KMS-11 (cell line): ENCODE measurements around the gene TRAPPC2L.
"Not testable (repeated sequence)": the region's sequence is repeated elsewhere in the genome, so short reads cannot be mapped to it uniquely, and the experiment has no call there.

Source experiments
- H2AFZ ChIP-seq: fragments of 200-600 bp; sonication (generic); 2 replicates; pipeline ENCODE4 v1.6.1; 2016; ENCODE audit warnings: antibody characterized with exemption, mixed run types, low read depth
- H3K27ac ChIP-seq: fragments of 200-600 bp; sonication (generic); 2 replicates; pipeline ENCODE4 v1.6.1; 2016; ENCODE audit warnings: mild to moderate bottlenecking, mixed run types
- H3K27me3 ChIP-seq: fragments of 200-600 bp; sonication (generic); 2 replicates; pipeline ENCODE4 v1.6.1; 2017; ENCODE audit warnings: mild to moderate bottlenecking, low read depth, mixed run types, moderate library complexity; ENCODE audit not compliant: insufficient read depth
- H3K36me3 ChIP-seq: fragments of 200-600 bp; sonication (generic); 2 replicates; pipeline ENCODE4 v1.6.1; 2017; ENCODE audit warnings: mild to moderate bottlenecking, mixed run types; ENCODE audit not compliant: insufficient read depth
- H3K4me1 ChIP-seq: fragments of 200-600 bp; sonication (generic); 2 replicates; pipeline ENCODE4 v1.6.1; 2016; ENCODE audit warnings: mild to moderate bottlenecking, low read depth, mixed run types; ENCODE audit not compliant: poor library complexity, severe bottlenecking
- H3K4me2 ChIP-seq: fragments of 200-600 bp; sonication (generic); 2 replicates; pipeline ENCODE4 v1.7.0; 2016; ENCODE audit warnings: mild to moderate bottlenecking, mixed run types
- H3K4me3 ChIP-seq: fragments of 200-600 bp; sonication (generic); IDR thresholded peaks from 2 replicates; pipeline ENCODE4 v1.6.1; 2017; ENCODE audit warnings: low read depth, low read length, mixed read lengths; ENCODE audit not compliant: insufficient read depth
- H3K79me2 ChIP-seq: fragments of 200-600 bp; sonication (generic); 2 replicates; pipeline ENCODE4 v1.6.1; 2016; ENCODE audit warnings: low read depth, mixed run types; ENCODE audit not compliant: insufficient read depth
- H3K9ac ChIP-seq: fragments of 200-600 bp; sonication (generic); 2 replicates; pipeline ENCODE4 v1.6.1; 2016; ENCODE audit warnings: mild to moderate bottlenecking, mixed run types
- H4K20me1 ChIP-seq: fragments of 200-600 bp; sonication (generic); 2 replicates; pipeline ENCODE4 v1.6.1; 2016; ENCODE audit warnings: mild to moderate bottlenecking, mixed run types; ENCODE audit not compliant: insufficient read depth
- CTCF ChIP-seq: fragments of 200-600 bp; sonication (generic); conservative IDR thresholded peaks from 2 replicates; pipeline ENCODE4 v1.6.1; 2017; ENCODE audit warnings: low read depth, mild to moderate bottlenecking, antibody characterized with exemption, low read length, moderate library complexity, mixed read lengths

The TRAPPC2L gene

DNA sequence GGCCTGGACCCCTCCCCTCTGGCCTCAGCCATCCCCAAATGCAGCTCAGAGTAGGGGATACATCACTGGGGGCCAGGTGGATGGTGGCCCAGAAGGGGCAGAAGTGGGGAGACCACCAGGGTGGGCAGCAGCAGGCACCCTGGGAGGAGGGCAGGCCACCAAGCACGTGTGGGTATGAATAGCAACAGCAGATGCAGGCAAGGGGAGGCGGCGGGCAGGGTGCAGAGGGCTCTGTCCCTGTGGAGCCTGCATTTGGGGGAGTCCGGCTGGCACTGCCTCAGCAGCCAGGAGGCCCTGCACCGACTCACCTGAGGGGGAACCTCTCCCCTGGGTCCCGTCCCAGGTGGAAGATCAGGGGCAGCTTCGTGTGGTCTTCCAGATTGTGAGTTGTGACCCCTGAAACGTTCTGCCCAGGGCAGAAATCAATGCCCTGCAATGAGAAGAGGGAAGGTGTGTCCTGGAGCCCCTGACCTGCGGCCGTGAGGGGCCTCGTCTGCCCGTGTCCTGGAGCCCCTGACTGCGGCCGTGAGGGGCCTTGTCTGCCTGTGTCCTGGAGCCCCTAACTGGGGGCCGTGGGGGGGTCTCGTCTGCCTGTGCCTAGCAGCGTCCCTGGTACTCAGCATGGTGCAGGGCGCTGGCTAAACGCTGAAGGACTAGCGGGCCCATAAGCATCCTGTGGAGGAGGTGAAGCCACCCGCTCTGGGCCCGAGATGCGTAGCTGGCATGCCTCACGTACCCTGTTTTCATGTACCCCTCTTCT lies 34.5 kb upstream of the TRAPPC2L start:
- no peak overlapping the region for H3K27ac ChIP-seq
- H3K79me2 ChIP-seq = no peaks in the 10 kb centered on the region
- no peak overlapping the region for H2AFZ ChIP-seq
- no peak overlapping the region for H3K4me3 ChIP-seq
- no peak overlapping the region for H3K4me2 ChIP-seq
- no peaks in the 10 kb centered on the region for H3K36me3 ChIP-seq
- no peaks in the 10 kb centered on the region for H3K27me3 ChIP-seq
- H3K4me1 ChIP-seq = no peaks in the 10 kb centered on the region
- TF ChIP-seq CTCF = no peak
- no peak overlapping the region for H3K9ac ChIP-seq
- no peaks in the 10 kb centered on the region for H4K20me1 ChIP-seq

DNA sequence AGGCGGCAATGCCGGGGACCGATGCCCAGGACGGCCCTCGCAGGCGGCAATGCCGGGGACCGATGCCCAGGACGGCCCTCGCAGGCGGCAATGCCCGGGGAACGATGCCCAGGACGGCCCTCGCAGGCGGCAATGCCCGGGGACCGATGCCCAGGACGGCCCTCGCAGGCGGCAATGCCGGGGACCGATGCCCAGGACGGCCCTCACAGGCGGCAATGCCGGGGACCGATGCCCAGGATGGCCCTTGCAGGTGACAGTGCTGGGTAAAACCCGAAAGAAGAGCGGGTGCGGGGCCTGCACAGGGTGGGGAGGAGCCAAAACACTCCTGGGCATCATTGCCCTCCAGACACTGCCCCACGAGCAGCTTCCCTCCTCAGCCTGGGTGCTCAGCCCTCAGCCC lies 33.3 kb upstream of the TRAPPC2L start:
- H2AFZ ChIP-seq, H3K4me1 ChIP-seq, H3K9ac ChIP-seq, H3K36me3 ChIP-seq, H3K79me2 ChIP-seq, H3K27ac ChIP-seq, H3K4me2 ChIP-seq, H4K20me1 ChIP-seq, H3K4me3 ChIP-seq, H3K27me3 ChIP-seq: not testable (repeated sequence)

DNA sequence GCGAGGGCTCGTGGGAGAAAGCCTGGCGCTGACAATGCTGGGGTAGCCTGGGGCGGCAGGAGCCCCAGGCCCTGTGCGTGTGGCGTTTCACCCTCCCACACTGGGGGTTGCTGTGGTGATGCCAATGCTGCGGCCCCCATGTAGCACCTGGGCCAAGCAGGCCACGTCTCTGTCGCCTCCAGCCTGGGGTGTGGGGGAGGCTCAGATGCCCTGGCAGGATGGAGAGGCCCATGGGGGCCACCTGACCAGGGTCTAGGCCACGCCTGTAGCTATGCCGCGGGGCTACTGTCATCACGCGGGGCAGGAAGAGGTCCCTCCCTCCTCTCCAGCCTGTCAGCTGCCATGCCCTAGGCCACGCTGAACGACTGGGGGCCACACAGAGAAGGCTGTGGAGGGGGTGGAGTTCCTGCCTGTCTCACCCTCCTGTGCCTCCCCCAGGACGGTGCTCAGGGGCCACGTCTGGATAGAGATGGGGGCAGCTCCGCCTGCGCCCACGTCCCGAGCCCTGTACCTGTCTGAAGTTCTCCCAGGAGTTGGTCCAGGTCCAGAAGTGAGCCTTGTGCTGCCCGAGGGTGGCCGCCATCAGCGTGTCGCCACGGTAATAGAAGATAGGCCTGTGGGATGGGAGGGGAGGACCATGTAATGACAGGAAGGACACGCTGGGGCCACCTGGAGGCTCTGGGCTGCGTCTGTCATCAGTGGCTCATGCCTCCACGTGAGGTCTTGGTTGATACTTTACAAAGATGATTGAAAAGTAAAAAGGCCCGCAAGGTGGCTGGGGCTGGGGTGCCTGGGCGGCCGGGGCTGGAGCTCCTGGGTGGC lies 32.5 kb upstream of the TRAPPC2L start:
- Histone ChIP-seq H3K4me1 (no peaks in the 10 kb centered on the region), H3K4me3 (no peak overlapping the region), H3K9ac (no peak overlapping the region), H2AFZ (no peak overlapping the region), H3K27ac (no peak overlapping the region), H3K4me2 (no peak overlapping the region), H3K79me2 (no peaks in the 10 kb centered on the region), H3K36me3 (no peaks in the 10 kb centered on the region), H4K20me1 (no peaks in the 10 kb centered on the region), H3K27me3 (no peaks in the 10 kb centered on the region)
- TF ChIP-seq CTCF = no peak

- Histone ChIP-seq H4K20me1 (no peaks in the 10 kb centered on the region), H3K27ac (no peak overlapping the region), H3K9ac (no peak overlapping the region), H3K4me2 (no peak overlapping the region), H3K4me3 (no peak overlapping the region), H3K4me1 (no peaks in the 10 kb centered on the region), H3K27me3 (no peaks in the 10 kb centered on the region), H2AFZ (no peak overlapping the region), H3K36me3 (no peaks in the 10 kb centered on the region), H3K79me2 (no peaks in the 10 kb centered on the region)
- TF ChIP-seq CTCF = no peak
Observed at GRCh38 chr16:88825146-88825545, 31.8 kb upstream of the TRAPPC2L start.
